ENCODE data around the gene PPP1R14C. TPM values are rescaled to one million over a fixed set of nuclear protein-coding genes. Genes with fewer than 3 reads are reported as not detected.

Gene PPP1R14C
- total RNA-seq, 1 donor from 2014 or later = 0.98 TPM

DNA sequence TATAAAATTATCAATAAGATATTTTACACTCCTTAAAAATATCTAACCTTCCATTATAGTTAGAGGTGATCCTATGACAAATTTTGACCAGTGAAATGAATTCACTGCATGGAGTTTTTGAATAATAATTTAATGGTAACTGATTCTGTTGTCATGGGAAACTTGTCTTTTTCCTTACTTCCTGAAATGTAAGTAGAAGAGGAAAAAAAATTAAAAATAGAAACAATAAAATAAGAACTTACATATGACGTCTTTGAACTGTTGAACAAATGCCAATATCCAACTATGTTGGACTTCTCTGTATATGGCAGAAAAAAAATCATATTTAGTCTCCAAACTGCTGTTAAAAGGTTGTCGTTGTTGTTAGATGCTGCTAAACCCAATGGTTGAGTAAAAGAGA is 26.3 kb downstream of the PPP1R14C start:
- H3K9me3 Mint-ChIP-seq (ENCODE audit: low read depth) = no peaks in the 10 kb centered on the region
- peaks cover 7% of the 10 kb centered on the region for H3K27me3 Mint-ChIP-seq
- TF ChIP-seq, protein P1, sequence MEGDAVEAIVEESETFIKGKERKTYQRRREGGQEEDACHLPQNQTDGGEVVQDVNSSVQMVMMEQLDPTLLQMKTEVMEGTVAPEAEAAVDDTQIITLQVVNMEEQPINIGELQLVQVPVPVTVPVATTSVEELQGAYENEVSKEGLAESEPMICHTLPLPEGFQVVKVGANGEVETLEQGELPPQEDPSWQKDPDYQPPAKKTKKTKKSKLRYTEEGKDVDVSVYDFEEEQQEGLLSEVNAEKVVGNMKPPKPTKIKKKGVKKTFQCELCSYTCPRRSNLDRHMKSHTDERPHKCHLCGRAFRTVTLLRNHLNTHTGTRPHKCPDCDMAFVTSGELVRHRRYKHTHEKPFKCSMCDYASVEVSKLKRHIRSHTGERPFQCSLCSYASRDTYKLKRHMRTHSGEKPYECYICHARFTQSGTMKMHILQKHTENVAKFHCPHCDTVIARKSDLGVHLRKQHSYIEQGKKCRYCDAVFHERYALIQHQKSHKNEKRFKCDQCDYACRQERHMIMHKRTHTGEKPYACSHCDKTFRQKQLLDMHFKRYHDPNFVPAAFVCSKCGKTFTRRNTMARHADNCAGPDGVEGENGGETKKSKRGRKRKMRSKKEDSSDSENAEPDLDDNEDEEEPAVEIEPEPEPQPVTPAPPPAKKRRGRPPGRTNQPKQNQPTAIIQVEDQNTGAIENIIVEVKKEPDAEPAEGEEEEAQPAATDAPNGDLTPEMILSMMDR (IDR thresholded peaks at IDR 0.05; ENCODE audit: unreplicated experiment) = no peak
- DNase-seq (ENCODE audit: low spot score, unreplicated experiment) = no peak
- H3K36me3 Mint-ChIP-seq (ENCODE audit: insufficient read depth) = no peaks in the 10 kb centered on the region
- H3K4me3 Mint-ChIP-seq (ENCODE audit: low read depth) = no peak overlapping the region
- H3K4me1 Mint-ChIP-seq (ENCODE audit: low read depth) = no peaks in the 10 kb centered on the region
- H3K27ac Mint-ChIP-seq = no peak overlapping the region

DNA sequence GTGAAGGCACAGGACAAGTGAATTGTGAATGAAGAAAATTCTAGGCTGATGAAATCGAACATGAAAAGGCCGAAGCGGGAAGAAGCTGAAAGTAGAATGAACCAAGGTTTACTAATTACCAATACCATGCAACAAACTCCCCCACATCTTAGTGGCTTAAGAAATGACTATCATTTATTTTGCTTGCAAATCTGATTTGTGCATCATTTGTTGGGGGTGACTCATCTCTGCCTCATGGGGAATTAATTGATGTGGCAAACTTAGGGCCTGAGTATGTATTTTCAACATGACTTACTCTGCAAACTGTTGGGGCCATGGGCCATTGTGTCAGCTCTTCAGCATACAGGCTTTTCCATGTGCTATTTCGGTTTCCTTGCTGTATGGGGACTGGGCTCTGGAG is 26.8 kb downstream of the PPP1R14C start:
- Mint-ChIP-seq H3K9me3 (ENCODE audit: low read depth) (no peaks in the 10 kb centered on the region), H3K4me1 (ENCODE audit: low read depth) (no peaks in the 10 kb centered on the region), H3K4me3 (ENCODE audit: low read depth) (no peak overlapping the region), H3K36me3 (ENCODE audit: insufficient read depth) (no peaks in the 10 kb centered on the region), H3K27ac (no peak overlapping the region), H3K27me3 (peaks cover 7% of the 10 kb centered on the region)
- TF ChIP-seq, protein P1 (IDR thresholded peaks at IDR 0.05; ENCODE audit: unreplicated experiment) = no peak
- DNase-seq (ENCODE audit: low spot score, unreplicated experiment) = no peak

DNA sequence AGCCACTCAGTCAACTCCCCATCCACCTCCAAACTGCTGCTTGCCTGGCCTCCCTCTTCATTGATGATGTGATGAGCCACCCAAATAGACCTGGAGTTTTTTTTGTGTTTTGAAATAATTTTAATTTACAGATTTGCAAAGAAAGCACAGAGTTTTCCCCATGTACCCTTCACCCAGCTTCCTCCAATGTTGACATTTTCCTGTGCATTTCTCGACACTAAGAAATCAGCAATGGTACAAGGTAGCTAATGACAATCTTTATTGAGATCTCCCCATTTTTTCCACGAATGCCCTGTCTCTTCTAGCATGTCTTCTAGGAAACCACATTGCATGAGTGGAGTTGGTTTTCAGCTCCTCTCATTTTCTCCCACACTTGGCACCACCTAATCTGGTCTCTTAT is 30.1 kb downstream of the PPP1R14C start:
- TF ChIP-seq, protein P1 (IDR thresholded peaks at IDR 0.05; ENCODE audit: unreplicated experiment) = no peak
- no peak for DNase-seq (ENCODE audit: low spot score, unreplicated experiment)
- H3K36me3 Mint-ChIP-seq (ENCODE audit: insufficient read depth) = no peaks in the 10 kb centered on the region
- no peak overlapping the region for H3K4me3 Mint-ChIP-seq (ENCODE audit: low read depth)
- no peaks in the 10 kb centered on the region for H3K9me3 Mint-ChIP-seq (ENCODE audit: low read depth)
- H3K27me3 Mint-ChIP-seq = peaks cover 7% of the 10 kb centered on the region
- peaks cover 6% of the 10 kb centered on the region for H3K4me1 Mint-ChIP-seq (ENCODE audit: low read depth)
- no peak overlapping the region for H3K27ac Mint-ChIP-seq

DNA sequence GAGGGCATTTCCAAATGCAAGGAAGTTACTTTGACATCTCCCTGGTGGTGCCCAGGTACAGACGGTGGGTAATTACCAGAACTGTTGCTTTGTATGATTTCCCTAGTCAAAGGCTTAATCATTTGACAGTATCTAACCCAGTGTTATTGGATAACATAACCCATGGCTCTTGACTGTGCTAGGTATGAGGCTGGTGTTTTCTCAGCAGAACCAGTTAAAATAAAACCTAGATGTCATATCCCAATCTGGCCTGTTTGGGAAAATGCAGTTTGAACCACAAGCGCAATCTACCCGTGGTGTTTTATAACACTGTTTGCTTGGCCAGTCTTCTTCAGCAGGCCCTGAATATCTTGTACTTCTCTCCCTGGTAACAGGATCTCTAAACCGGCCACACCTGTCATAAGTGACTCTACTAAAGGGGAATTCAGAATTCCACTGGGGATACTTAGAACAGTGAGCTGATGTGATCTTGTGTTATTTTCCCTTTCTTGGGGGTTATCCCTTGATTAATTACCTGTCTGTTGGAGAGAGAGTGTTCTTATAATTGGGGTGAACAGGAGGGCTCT is 32.8 kb downstream of the PPP1R14C start:
- Mint-ChIP-seq H3K36me3 (ENCODE audit: insufficient read depth) (no peaks in the 10 kb centered on the region), H3K9me3 (ENCODE audit: low read depth) (no peaks in the 10 kb centered on the region), H3K27me3 (peaks cover 11% of the 10 kb centered on the region), H3K27ac (no peak overlapping the region), H3K4me3 (ENCODE audit: low read depth) (no peak overlapping the region), H3K4me1 (ENCODE audit: low read depth) (peaks cover 13% of the 10 kb centered on the region)
- TF ChIP-seq, protein P1 (IDR thresholded peaks at IDR 0.05; ENCODE audit: unreplicated experiment) = no peak
- DNase-seq (ENCODE audit: low spot score, unreplicated experiment) = no peak

DNA sequence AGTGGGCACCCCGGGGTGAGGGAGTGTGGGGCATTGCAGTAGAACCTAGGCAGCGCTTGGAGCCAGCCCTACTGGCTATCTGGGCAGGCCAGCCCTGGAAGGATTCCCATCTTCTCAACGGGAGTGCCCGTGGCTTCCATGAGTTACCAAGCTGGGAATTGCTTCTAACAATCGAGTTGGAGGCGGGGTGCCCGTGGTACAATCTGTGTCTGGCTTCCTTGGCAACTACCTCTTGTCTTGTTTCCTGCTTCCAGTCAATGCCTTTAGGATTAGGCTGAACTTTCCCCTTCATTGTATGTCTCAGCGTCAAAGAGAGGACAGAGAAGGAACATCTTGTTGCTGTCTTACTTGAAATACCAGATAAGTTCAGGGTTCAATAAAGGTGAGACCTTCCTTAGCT is 33.3 kb downstream of the PPP1R14C start:
- H3K27me3 Mint-ChIP-seq = peaks cover 11% of the 10 kb centered on the region
- no peaks in the 10 kb centered on the region for H3K36me3 Mint-ChIP-seq (ENCODE audit: insufficient read depth)
- DNase-seq (ENCODE audit: low spot score, unreplicated experiment) = no peak
- H3K4me1 Mint-ChIP-seq (ENCODE audit: low read depth) = peaks cover 13% of the 10 kb centered on the region
- H3K27ac Mint-ChIP-seq = no peak overlapping the region
- no peak overlapping the region for H3K4me3 Mint-ChIP-seq (ENCODE audit: low read depth)
- H3K9me3 Mint-ChIP-seq (ENCODE audit: low read depth) = no peaks in the 10 kb centered on the region
- TF ChIP-seq, protein P1 (IDR thresholded peaks at IDR 0.05; ENCODE audit: unreplicated experiment) = no peak
